Small intestine (tissue), 7 donors: Measurements from ENCODE around the gene PTPRH. TPM values are rescaled to one million over a fixed set of nuclear protein-coding genes. Genes with fewer than 3 reads are reported as not detected.
A peak's percentile ranks its signal among the peaks of the same experiment; 100 is the strongest.

Experiments
- DNase-seq, 2 donors: peaks; one replicate each; pipeline versions ENCODE4 v3.0.0 to v3.0.0-alpha.2; 2013
- FAIRE-seq: peaks from 2 replicates; lab custom pipeline; 2012; peaks lifted over from hg19 to GRCh38; lab: Jason Lieb, UNC
- H3K27ac ChIP-seq, 3 donors: one replicate each; pipeline ENCODE4 v1.5.1; 2013; ENCODE audit warnings: low read length in 2 of 3, mild to moderate bottlenecking in 2 of 3, control low read depth in 1 of 3, inconsistent platforms in 1 of 3, low read depth in 1 of 3, moderate library complexity in 1 of 3
- H3K27me3 ChIP-seq, 3 donors: one replicate each; pipeline ENCODE4 v1.6.1; 2013; ENCODE audit warnings: low read length in 3 of 3, inconsistent platforms in 1 of 3; ENCODE audit not compliant: control insufficient read depth in 3 of 3, insufficient read depth in 3 of 3
- H3K36me3 ChIP-seq, 3 donors: one replicate each; pipeline ENCODE4 v1.6.1; 2013; ENCODE audit warnings: low read length in 3 of 3, inconsistent platforms in 1 of 3, low read depth in 1 of 3, mild to moderate bottlenecking in 1 of 3, moderate library complexity in 1 of 3; ENCODE audit not compliant: control insufficient read depth in 3 of 3, insufficient read depth in 2 of 3
- H3K4me1 ChIP-seq, 3 donors: one replicate each; pipeline ENCODE4 v1.6.1; 2013; ENCODE audit warnings: low read length in 2 of 3, inconsistent platforms in 1 of 3, low read depth in 1 of 3, mild to moderate bottlenecking in 1 of 3, moderate library complexity in 1 of 3; ENCODE audit not compliant: control insufficient read depth in 3 of 3, insufficient read depth in 2 of 3
- H3K4me3 ChIP-seq, 3 donors: one replicate each; pipeline ENCODE4 v1.5.1; 2013; ENCODE audit warnings: low read length in 3 of 3, control low read depth in 1 of 3, inconsistent platforms in 1 of 3, low read depth in 1 of 3, mild to moderate bottlenecking in 1 of 3, moderate library complexity in 1 of 3
- H3K9me3 ChIP-seq, 2 donors: one replicate each; pipeline ENCODE4 v1.6.1; 2013; ENCODE audit warnings: low read depth in 1 of 2, low read length in 1 of 2; ENCODE audit not compliant: control insufficient read depth in 2 of 2, insufficient read depth in 1 of 2
- WGBS, 3 donors: extraction: QIAGEN DNeasy Blood & Tissue Kit; methylation state at CpG; one replicate each; pipeline ENCODE4 v1.1.7; 2013; 5-methylcytosine and 5-hydroxymethylcytosine counted together
- polyA plus RNA-seq, 4 donors: library from polyadenylated mRNA; stranded (reverse) in 3 of 4; unstranded in 1 of 4; fragments of 200-250 nt in 3 of 4; fragments of 120-200 nt in 1 of 4; gene quantifications; one replicate each; pipeline versions ENCODE4 v1.2.1 to v1.2.3, GENCODE V29; 2013
- donor health status: healthy with polysubstance abuse.
- donor health status: control.
- donor health status: control.
- donor health status: Bipolar disorder and iron deficiency.
- donor health status: healthy.

The PTPRH gene
- polyA plus RNA-seq, 4 donors: 33.4 to 158 (median 89.7) TPM

GRCh38 chr19:55166530-55167268 lies 42.6 kb downstream of the PTPRH start, which contains the start of gene DNAAF3:
DNAAF3 (minus strand) TSS chr19:55166613; CDS start chr19:55166413, 200 bp downstream.
- Histone ChIP-seq H3K27ac (no peak within 1 kb of the TSS), H3K36me3 (no peaks in the 10 kb centered on the region), H3K9me3 (no peaks in the 10 kb centered on the region), H3K4me3 (peak within 1 kb of the TSS in 2 of 3 donors; percentile 10 to 42), H3K27me3 (peaks cover 0 to 43% (median 25%) of the 10 kb centered on the region in 3 donors), H3K4me1 (peaks cover 0 to 4% (median 0%) of the 10 kb centered on the region in 3 donors)
- DNase-seq (peak; percentile 96 to 97), FAIRE-seq (no peak)
- 1 to 2% (median 1%) methylated on average over 30 to 33 of the region's 33 CpGs for WGBS, 3 donors

GRCh38 chr19:55165952-55166529 lies 43.3 kb downstream of the PTPRH start:
- H3K27me3 ChIP-seq: peaks cover 0 to 43% (median 26%) of the 10 kb centered on the region in 3 donors
- FAIRE-seq (no peak), DNase-seq (peak; percentile 69 to 87)
- no peaks in the 10 kb centered on the region for H3K36me3 ChIP-seq
- no peaks in the 10 kb centered on the region for H3K9me3 ChIP-seq
- H3K4me1 ChIP-seq: peaks cover 0 to 4% (median 0%) of the 10 kb centered on the region in 3 donors
- no peak overlapping the region for H3K27ac ChIP-seq
- peak overlapping the region in 2 of 3 donors; percentile 10 to 42 for H3K4me3 ChIP-seq
- WGBS, 3 donors: 1 to 4% (median 2%) methylated on average over 29 to 34 of the region's 34 CpGs

- Histone ChIP-seq H3K4me1 (peaks cover 0 to 5% (median 0%) of the 10 kb centered on the region in 3 donors), H3K27ac (no peak overlapping the region), H3K4me3 (no peak overlapping the region), H3K9me3 (no peaks in the 10 kb centered on the region), H3K27me3 (peaks cover 0 to 59% (median 17%) of the 10 kb centered on the region in 3 donors), H3K36me3 (no peaks in the 10 kb centered on the region)
- DNase-seq (no peak), FAIRE-seq (no peak)
- 21 to 25% (median 25%) methylated on average over 52 to 61 of the region's 61 CpGs for WGBS, 3 donors
Measured at GRCh38 chr19:55161571-55162322, 47.6 kb downstream of the PTPRH start.

- Histone ChIP-seq H3K36me3 (no peaks in the 10 kb centered on the region), H3K27me3 (peaks cover 0 to 66% (median 18%) of the 10 kb centered on the region in 3 donors), H3K4me3 (no peak overlapping the region), H3K9me3 (no peaks in the 10 kb centered on the region), H3K27ac (no peak overlapping the region), H3K4me1 (peaks cover 0 to 9% (median 0%) of the 10 kb centered on the region in 3 donors)
- 15 to 32% (median 30%) methylated on average over 28 to 32 of the region's 32 CpGs for WGBS, 3 donors
- no peak for DNase-seq
- FAIRE-seq: no peak
Measured at GRCh38 chr19:55160986-55161365, 48.3 kb downstream of the PTPRH start.

GRCh38 chr19:55160128-55160985 lies 48.9 kb downstream of the PTPRH start:
- H3K36me3 ChIP-seq: no peaks in the 10 kb centered on the region
- no peaks in the 10 kb centered on the region for H3K9me3 ChIP-seq
- H3K27ac ChIP-seq: no peak overlapping the region
- H3K4me3 ChIP-seq: no peak overlapping the region
- H3K4me1 ChIP-seq: peaks cover 0 to 9% (median 0%) of the 10 kb centered on the region in 3 donors
- peaks cover 0 to 68% (median 20%) of the 10 kb centered on the region in 3 donors for H3K27me3 ChIP-seq
- FAIRE-seq (no peak), DNase-seq (peak; percentile 89 to 92)
- WGBS, 3 donors: 3 to 7% (median 4%) methylated on average over 19 to 33 of the region's 33 CpGs

- FAIRE-seq (no peak), DNase-seq (no peak)
- Histone ChIP-seq H3K4me3 (no peak overlapping the region), H3K9me3 (no peaks in the 10 kb centered on the region), H3K36me3 (no peaks in the 10 kb centered on the region), H3K27ac (no peak overlapping the region), H3K27me3 (peaks cover 0 to 67% (median 17%) of the 10 kb centered on the region in 3 donors), H3K4me1 (peaks cover 0 to 9% (median 0%) of the 10 kb centered on the region in 3 donors)
- WGBS, 3 donors: 35 to 65% (median 46%) methylated on average over 18 of the region's 18 CpGs
Measured at GRCh38 chr19:55158848-55159749, 50.2 kb downstream of the PTPRH start.

- Histone ChIP-seq H3K36me3 (no peaks in the 10 kb centered on the region), H3K4me1 (peaks cover 0 to 9% (median 0%) of the 10 kb centered on the region in 3 donors), H3K27me3 (peaks cover 0 to 63% (median 15%) of the 10 kb centered on the region in 3 donors), H3K27ac (no peak overlapping the region), H3K9me3 (no peaks in the 10 kb centered on the region), H3K4me3 (no peak overlapping the region)
- no peak for FAIRE-seq
- no peak for DNase-seq
- WGBS, 3 donors: 36 to 57% (median 37%) methylated on average over 4 of the region's 4 CpGs
Measured at GRCh38 chr19:55158423-55158822, 50.9 kb downstream of the PTPRH start.
